Hepatocyte (in vitro differentiated cells): ENCODE results near the gene COP1. TPM values are rescaled to one million over a fixed set of nuclear protein-coding genes. Genes with fewer than 3 reads are reported as not detected.

ENCODE experiments used
- DNase-seq: peaks from one replicate; pipeline ENCODE4 v3.0.0-alpha.2; 2016; ENCODE audit warnings: low spot score
- H2AFZ ChIP-seq: fragments of 200-600 bp; sonication (generic); 2 replicates; pipeline ENCODE4 v1.6.0; 2016; ENCODE audit warnings: antibody characterized with exemption, mild to moderate bottlenecking
- H3K27ac ChIP-seq: fragments of 200-600 bp; sonication (generic); 2 replicates; pipeline ENCODE4 v1.5.1; 2016; ENCODE audit warnings: mild to moderate bottlenecking
- H3K27me3 ChIP-seq: fragments of 200-600 bp; sonication (generic); 2 replicates; pipeline ENCODE4 v1.6.1; 2016
- H3K36me3 ChIP-seq: fragments of 200-600 bp; sonication (generic); replicated peaks from 2 replicates; pipeline ENCODE4 v1.5.1; 2016; ENCODE audit warnings: low read depth; ENCODE audit not compliant: insufficient read depth
- H3K4me1 ChIP-seq: fragments of 200-600 bp; sonication (generic); 2 replicates; pipeline ENCODE4 v1.5.1; 2016; ENCODE audit warnings: mild to moderate bottlenecking, moderate library complexity; ENCODE audit not compliant: insufficient read depth
- H3K4me2 ChIP-seq: fragments of 200-600 bp; sonication (generic); 2 replicates; pipeline ENCODE4 v1.6.0; 2016
- H3K4me3 ChIP-seq: fragments of 200-600 bp; sonication (generic); 2 replicates; pipeline ENCODE4 v1.5.1; 2016; ENCODE audit warnings: mild to moderate bottlenecking
- H3K79me2 ChIP-seq: fragments of 200-600 bp; sonication (generic); 2 replicates; pipeline ENCODE4 v1.6.0; 2017; ENCODE audit warnings: mild to moderate bottlenecking
- H3K9me2 ChIP-seq: fragments of 200-600 bp; sonication (generic); replicated peaks from 2 replicates; pipeline ENCODE4 v1.6.0; 2017; ENCODE audit warnings: mild to moderate bottlenecking; ENCODE audit not compliant: insufficient read depth
- H3K9me3 ChIP-seq: fragments of 200-600 bp; sonication (generic); 2 replicates; pipeline ENCODE4 v1.5.1; 2016; ENCODE audit warnings: low read depth, mild to moderate bottlenecking
- H4K20me1 ChIP-seq: fragments of 200-600 bp; sonication (generic); 2 replicates; pipeline ENCODE4 v1.6.0; 2016; ENCODE audit warnings: mild to moderate bottlenecking; ENCODE audit not compliant: insufficient read depth, poor library complexity, severe bottlenecking
- EZH2 ChIP-seq: fragments of 200-600 bp; sonication (generic); IDR thresholded peaks from 2 replicates; pipeline ENCODE4 v1.6.1; 2016; ENCODE audit warnings: antibody characterized with exemption, mild to moderate bottlenecking, borderline replicate concordance
- EZH2phosphoT487 ChIP-seq: fragments of 200-600 bp; sonication (generic); IDR thresholded peaks from one replicate; pipeline ENCODE4 v1.6.1; 2018; ENCODE audit warnings: antibody characterized with exemption, mild to moderate bottlenecking, low read depth, moderate library complexity; ENCODE audit not compliant: unreplicated experiment, severe bottlenecking
- WGBS: methylation state at CpG from one replicate; pipeline ENCODE4 v1.1.6; 2016; ENCODE audit warnings: low lambda C conversion rate; ENCODE audit errors: missing lambda C conversion rate; 5-methylcytosine and 5-hydroxymethylcytosine counted together
- polyA plus RNA-seq: library from polyadenylated mRNA; unstranded; fragments of >200 nt; fragmentation: Nextera tagmentation; extraction: Ambion mirVana; gene quantifications from 2 replicates; pipeline ENCODE4 v1.2.1, GENCODE V29; 2016
- total RNA-seq: library from RNA; depleted of rRNA; stranded (reverse); fragments of >200 nt; gene quantifications from 2 replicates; pipeline ENCODE4 v1.2.3, GENCODE V29; 2014
- TF ChIP-seq, protein P1 (sequence below): fragments of 200-600 bp; sonication (generic); IDR thresholded peaks from 2 replicates; pipeline ENCODE4 v1.5.1; 2016; ENCODE audit warnings: antibody characterized with exemption, mild to moderate bottlenecking; ENCODE audit not compliant: poor library complexity

Gene COP1
- total and polyA plus RNA-seq, 2 experiments from 2014 or later = 63.0 to 65.9 TPM

DNA sequence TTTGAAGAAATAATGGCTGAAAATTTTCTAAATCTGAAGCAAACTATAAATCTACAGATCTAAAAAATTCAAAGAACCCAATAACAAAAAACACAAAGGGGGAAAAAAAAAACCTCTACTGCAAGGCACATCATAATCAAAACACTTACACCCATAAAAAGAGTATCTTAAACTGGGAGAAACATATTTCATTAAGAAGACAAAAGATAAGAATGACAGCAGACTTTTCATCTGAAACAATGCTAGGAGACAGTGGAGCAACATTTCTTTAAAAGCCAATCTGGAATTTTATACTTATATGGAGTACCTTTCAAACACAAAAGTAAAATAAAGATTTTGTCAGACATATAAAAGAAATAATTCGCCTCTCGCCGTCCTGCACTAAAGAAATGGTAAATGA lies 49.1 kb downstream of the COP1 start:
- 98% methylated on average over 3 of the region's 3 CpGs for WGBS
- H3K27ac ChIP-seq = no peak overlapping the region

DNA sequence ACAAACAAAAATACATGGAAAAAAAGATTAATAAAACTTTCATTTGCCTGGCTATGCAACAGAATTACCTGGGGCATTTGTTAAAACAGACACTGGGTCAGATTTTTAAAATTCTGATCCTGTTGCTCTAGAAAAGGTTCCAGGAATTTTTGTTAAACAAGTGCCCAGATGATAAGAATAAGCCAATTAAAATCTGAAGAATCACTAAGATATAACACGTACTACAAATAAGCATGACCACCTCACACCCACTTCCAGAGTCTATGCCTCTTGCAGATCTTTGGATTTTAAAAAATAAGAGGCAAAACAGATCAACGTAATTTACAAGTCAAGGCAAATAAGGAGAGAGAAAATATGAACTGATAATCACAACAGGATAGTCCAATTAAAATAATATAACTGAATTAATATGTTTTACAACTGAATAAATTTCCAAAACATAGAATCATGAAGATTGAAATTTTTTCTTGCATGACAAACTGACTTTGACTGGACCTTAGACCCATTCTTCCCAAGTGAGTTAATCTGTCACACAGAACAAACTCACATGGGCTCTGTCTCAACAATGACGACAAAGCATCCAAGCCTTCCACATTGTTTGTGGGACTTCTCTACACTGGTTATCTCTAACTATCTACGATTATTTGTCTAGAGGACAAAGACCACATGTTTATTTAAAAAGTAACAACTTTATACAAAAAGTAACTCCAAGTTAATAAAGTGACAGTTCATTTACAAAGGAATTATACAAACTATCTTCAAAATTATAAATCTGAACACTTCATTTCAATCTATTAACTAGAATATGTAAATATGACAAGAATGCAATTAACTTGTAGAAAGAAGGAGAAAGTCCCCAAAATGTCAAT lies 56.9 kb downstream of the COP1 start:
- H3K27ac ChIP-seq = peak overlapping the region; percentile 51
- H3K4me2 ChIP-seq = peak overlapping the region; percentile 50
- no peak for TF ChIP-seq EZH2
- TF ChIP-seq, protein P1, sequence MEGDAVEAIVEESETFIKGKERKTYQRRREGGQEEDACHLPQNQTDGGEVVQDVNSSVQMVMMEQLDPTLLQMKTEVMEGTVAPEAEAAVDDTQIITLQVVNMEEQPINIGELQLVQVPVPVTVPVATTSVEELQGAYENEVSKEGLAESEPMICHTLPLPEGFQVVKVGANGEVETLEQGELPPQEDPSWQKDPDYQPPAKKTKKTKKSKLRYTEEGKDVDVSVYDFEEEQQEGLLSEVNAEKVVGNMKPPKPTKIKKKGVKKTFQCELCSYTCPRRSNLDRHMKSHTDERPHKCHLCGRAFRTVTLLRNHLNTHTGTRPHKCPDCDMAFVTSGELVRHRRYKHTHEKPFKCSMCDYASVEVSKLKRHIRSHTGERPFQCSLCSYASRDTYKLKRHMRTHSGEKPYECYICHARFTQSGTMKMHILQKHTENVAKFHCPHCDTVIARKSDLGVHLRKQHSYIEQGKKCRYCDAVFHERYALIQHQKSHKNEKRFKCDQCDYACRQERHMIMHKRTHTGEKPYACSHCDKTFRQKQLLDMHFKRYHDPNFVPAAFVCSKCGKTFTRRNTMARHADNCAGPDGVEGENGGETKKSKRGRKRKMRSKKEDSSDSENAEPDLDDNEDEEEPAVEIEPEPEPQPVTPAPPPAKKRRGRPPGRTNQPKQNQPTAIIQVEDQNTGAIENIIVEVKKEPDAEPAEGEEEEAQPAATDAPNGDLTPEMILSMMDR = no peak
- TF ChIP-seq EZH2phosphoT487 = no peak
- peak; percentile 49 for DNase-seq
- WGBS = 52% methylated on average over 4 of the region's 4 CpGs
- H3K36me3 ChIP-seq = no peaks in the 10 kb centered on the region
- H3K27me3 ChIP-seq = no peaks in the 10 kb centered on the region
- no peak overlapping the region for H2AFZ ChIP-seq
- H3K9me3 ChIP-seq = no peaks in the 10 kb centered on the region
- no peak overlapping the region for H3K4me3 ChIP-seq
- peaks cover 54% of the 10 kb centered on the region for H3K79me2 ChIP-seq
- no peaks in the 10 kb centered on the region for H3K4me1 ChIP-seq
- no peaks in the 10 kb centered on the region for H3K9me2 ChIP-seq
- no peaks in the 10 kb centered on the region for H4K20me1 ChIP-seq

More for the DNA sequence above, 49.1 kb downstream of the COP1 start:
- Histone ChIP-seq H3K4me3 (no peak overlapping the region), H3K36me3 (no peaks in the 10 kb centered on the region), H3K79me2 (peaks cover 47% of the 10 kb centered on the region), H2AFZ (no peak overlapping the region), H3K4me2 (no peak overlapping the region), H3K27me3 (no peaks in the 10 kb centered on the region), H4K20me1 (no peaks in the 10 kb centered on the region), H3K9me2 (no peaks in the 10 kb centered on the region), H3K4me1 (no peaks in the 10 kb centered on the region), H3K9me3 (peaks cover 12% of the 10 kb centered on the region)
- TF ChIP-seq EZH2 (no peak), EZH2phosphoT487 (no peak)
- TF ChIP-seq, protein P1 = no peak
- no peak for DNase-seq

DNA sequence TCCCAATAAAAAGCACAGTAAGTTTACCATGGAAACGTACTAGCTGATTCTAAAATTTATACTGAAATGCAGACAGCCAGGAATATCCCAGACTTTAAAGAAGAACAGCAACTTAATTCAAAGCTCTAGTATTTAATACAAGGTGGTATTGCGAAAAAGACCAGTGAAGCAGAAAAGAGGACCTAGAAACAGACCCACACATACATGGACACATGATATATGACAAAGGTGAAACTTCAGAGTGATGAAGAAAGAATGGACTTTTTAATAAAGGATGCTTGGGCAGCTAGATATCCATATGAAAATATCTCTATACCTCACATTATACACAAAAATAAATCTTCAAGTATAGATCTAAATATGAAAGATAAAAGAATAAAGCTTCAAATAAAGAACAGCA lies 62.6 kb downstream of the COP1 start:
- H3K9me3 ChIP-seq = no peaks in the 10 kb centered on the region
- H2AFZ ChIP-seq = no peak overlapping the region
- WGBS = 96% methylated on average over 2 of the region's 2 CpGs
- no peaks in the 10 kb centered on the region for H3K27me3 ChIP-seq
- no peaks in the 10 kb centered on the region for H4K20me1 ChIP-seq
- no peak for DNase-seq
- H3K4me3 ChIP-seq = no peak overlapping the region
- TF ChIP-seq, protein P1 = no peak
- no peak for TF ChIP-seq EZH2
- no peak for TF ChIP-seq EZH2phosphoT487
- H3K79me2 ChIP-seq = peaks cover 81% of the 10 kb centered on the region
- no peaks in the 10 kb centered on the region for H3K4me1 ChIP-seq
- H3K27ac ChIP-seq = no peak overlapping the region
- H3K4me2 ChIP-seq = no peak overlapping the region
- no peaks in the 10 kb centered on the region for H3K36me3 ChIP-seq
- no peaks in the 10 kb centered on the region for H3K9me2 ChIP-seq
